Pericardium fibroblast (primary cell): ENCODE measurements around the gene GPR52. TPM values are rescaled to one million over a fixed set of nuclear protein-coding genes. Genes with fewer than 3 reads are reported as not detected.

Experiments used
- total RNA-seq: library from RNA; depleted of rRNA; stranded (reverse); fragments of >200 nt; gene quantifications from 2 replicates; pipeline ENCODE4 v1.2.3, GENCODE V29; 2015

GPR52 gene
- total RNA-seq: not detected in 2 replicates

GRCh38 chr1:174447866-174448530 lies at the start of gene GPR52:
Gene GPR52, plus strand, starts transcription at chr1:174447964. Its CDS starts 148 bp downstream, at chr1:174448112.

